ENCODE measurements around the gene NDUFS2.
A peak's percentile ranks its signal among the peaks of the same experiment; 100 is the strongest.
"Not testable (repeated sequence)": the region's sequence is repeated elsewhere in the genome, so short reads cannot be mapped to it uniquely, and the experiment has no call there.

NDUFS2 gene

DNA sequence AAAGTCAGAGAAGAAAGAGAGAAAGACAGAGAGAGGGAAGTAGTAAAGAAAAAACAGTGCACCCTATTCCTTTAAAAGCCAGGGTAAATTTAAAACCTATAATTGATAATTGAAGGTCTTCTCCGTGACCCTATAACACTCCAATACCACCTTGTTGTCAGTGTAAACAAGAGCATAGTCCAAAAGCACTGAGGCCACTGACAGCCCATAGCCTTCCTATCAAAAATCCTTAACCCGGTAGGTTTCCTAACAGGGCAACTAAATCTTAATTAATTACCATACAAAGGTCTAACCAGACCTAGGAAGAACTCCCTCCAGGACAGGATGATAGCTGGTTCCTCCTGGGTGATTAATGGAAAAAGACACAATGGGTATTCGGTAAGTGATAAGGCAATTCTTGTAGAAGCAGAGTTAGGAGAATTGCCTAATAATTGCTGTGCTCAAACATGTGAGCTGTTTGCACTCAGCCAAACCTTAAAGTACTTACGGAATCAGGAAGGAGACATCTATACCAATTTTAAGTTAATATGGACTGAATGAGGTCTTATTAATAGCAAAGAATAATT, 53.9 kb downstream of the NDUFS2 start:
- not testable (repeated sequence) for DNase-seq

- not testable (repeated sequence) for DNase-seq
Observed at GRCh38 chr1:161257109-161257508, 54.9 kb downstream of the NDUFS2 start.

GRCh38 chr1:161258439-161259344, 56.5 kb downstream of the NDUFS2 start, which contains the start of gene PCP4L1:
Gene PCP4L1, plus strand, starts transcription at chr1:161258745. Its CDS starts 230 bp downstream, at chr1:161258975.
- DNase-seq: peak; percentile 35

- no peak for DNase-seq
Observed at GRCh38 chr1:161259345-161259702, 57.2 kb downstream of the NDUFS2 start.

DNA sequence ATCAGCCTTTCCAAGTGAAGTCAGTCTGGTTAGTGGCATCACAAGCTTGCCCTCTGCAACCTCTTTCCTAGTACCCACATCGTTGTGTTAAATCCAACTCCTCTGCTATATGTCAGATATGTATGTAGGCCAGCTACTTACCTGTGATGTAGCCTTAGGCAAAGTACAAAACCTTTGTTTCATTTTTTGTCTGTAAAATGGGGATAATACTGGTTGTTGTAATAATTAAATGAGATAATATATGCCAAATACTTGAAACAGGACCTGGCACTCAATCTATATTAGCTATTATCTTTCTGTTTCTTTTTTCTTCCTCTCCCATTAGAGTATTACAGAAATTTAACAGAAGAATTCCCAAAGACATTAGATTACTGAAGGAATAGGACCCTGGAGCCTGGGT, 57.6 kb downstream of the NDUFS2 start:
- DNase-seq: no peak

GRCh38 chr1:161260376-161261260, 58.5 kb downstream of the NDUFS2 start:
- no peak for DNase-seq

DNA sequence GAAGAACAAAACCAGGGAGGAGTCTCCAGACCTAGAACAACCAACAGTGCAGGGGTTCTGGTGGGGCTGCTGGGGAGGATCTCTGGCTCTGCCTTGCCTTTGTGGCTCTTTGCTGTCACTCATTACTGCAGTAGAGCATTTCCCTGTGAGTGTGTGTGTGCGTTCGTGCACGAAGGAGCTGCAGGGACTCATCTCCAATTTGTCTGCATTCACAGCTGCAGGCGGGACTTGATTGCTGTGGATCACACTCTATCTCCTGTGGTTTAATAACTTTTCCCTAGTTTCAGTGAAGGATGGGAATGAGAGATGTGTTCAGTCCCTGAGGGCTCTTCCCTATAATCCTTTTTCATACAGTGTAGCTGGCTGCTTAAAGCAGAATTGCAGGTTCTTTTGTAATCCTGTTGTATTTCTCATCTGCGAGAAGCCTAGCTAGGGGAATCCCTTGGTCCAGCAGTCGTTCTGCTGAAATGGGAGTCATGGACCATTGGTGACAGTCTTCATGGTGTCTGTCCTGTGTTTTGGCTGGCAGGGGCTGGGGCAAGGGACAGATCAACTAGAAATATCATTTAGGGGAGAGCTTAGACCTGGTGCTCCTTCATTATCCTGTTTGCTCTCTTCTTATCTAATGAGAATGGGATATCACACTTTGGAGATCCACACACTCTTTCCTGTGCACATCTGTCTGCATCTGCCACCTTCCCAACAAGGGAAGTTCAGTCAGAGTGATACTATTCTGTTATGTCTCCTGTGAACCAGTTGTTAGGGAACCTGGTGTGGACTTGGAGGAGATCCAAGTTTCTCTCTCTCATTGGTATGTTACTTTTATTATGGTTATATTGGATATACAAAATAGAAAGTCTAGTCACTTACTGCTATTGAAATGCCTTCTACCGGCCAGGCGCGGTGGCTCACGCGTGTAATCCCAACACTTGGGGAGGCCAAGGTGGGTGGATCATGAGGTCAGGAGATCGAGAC, 59.4 kb downstream of the NDUFS2 start:
- peak; percentile 7 for DNase-seq

Measured in CD4-positive, alpha-beta T cell treated with Interleukin-17A for 1 hour (primary cell).